GM23338 (cell line): Measurements from ENCODE around the gene AURKB. TPM values are rescaled to one million over a fixed set of nuclear protein-coding genes. Genes with fewer than 3 reads are reported as not detected.
"Not testable (repeated sequence)": the region's sequence is repeated elsewhere in the genome, so short reads cannot be mapped to it uniquely, and the experiment has no call there.

Experiments
- ATAC-seq: fragments of 200-7000 bp; cut with Tn5 transposase; 3 replicates; pipeline ENCODE4 v1.9.1; 2020
- DNase-seq: peaks from one replicate; pipeline ENCODE4 v3.0.0-alpha.2; 2015; ENCODE audit warnings: low spot score
- H2AFZ ChIP-seq: fragments of 200-600 bp; sonication (generic); 2 replicates; pipeline ENCODE4 v1.8.0; 2016; ENCODE audit warnings: antibody characterized with exemption, mild to moderate bottlenecking, moderate library complexity
- H3F3A ChIP-seq: fragments of 200-600 bp; sonication (generic); replicated peaks from 2 replicates; pipeline ENCODE4 v1.8.0; 2017; ENCODE audit warnings: antibody characterized with exemption, mixed run types, low read depth
- H3K27ac ChIP-seq: fragments of 200-600 bp; sonication (generic); 2 replicates; pipeline ENCODE4 v1.6.1; 2016; ENCODE audit warnings: low read depth
- H3K27me3 ChIP-seq: fragments of 200-600 bp; sonication (generic); 2 replicates; pipeline ENCODE4 v1.8.0; 2016; ENCODE audit warnings: mild to moderate bottlenecking, mixed run types, moderate library complexity; ENCODE audit not compliant: insufficient read depth
- H3K36me3 ChIP-seq: fragments of 200-600 bp; sonication (generic); 2 replicates; pipeline ENCODE4 v1.8.0; 2016; ENCODE audit warnings: mild to moderate bottlenecking; ENCODE audit not compliant: insufficient read depth
- H3K4me1 ChIP-seq: fragments of 200-600 bp; sonication (generic); 2 replicates; pipeline ENCODE4 v1.8.0; 2016; ENCODE audit warnings: mild to moderate bottlenecking, moderate library complexity; ENCODE audit not compliant: insufficient read depth
- H3K4me2 ChIP-seq: fragments of 200-600 bp; sonication (generic); 2 replicates; pipeline ENCODE4 v1.7.1; 2017; ENCODE audit warnings: mixed run types
- H3K4me3 ChIP-seq: fragments of 200-600 bp; sonication (generic); 2 replicates; pipeline ENCODE4 v1.6.1; 2016; ENCODE audit warnings: mixed run types
- H3K79me2 ChIP-seq: fragments of 200-600 bp; sonication (generic); replicated peaks from 2 replicates; pipeline ENCODE4 v1.8.0; 2017; ENCODE audit warnings: mild to moderate bottlenecking; ENCODE audit not compliant: insufficient read depth
- H3K9me2 ChIP-seq: fragments of 200-600 bp; sonication (generic); 2 replicates; pipeline ENCODE4 v1.8.0; 2017; ENCODE audit not compliant: insufficient read depth
- H4K20me1 ChIP-seq: fragments of 200-600 bp; sonication (generic); replicated peaks from 2 replicates; pipeline ENCODE4 v1.8.0; 2017; ENCODE audit warnings: mild to moderate bottlenecking; ENCODE audit not compliant: insufficient read depth
- H3K27ac Mint-ChIP-seq: 2 replicates; pipeline ENCODE4 v1.8.0; 2020; ENCODE audit warnings: inconsistent platforms, mild to moderate bottlenecking, moderate library complexity, mixed read lengths
- H3K27me3 Mint-ChIP-seq: 3 replicates; pipeline ENCODE4 v1.8.0; 2022; ENCODE audit warnings: low read depth, mild to moderate bottlenecking, moderate library complexity, mixed read lengths, inconsistent platforms; ENCODE audit not compliant: insufficient read depth, poor library complexity
- H3K36me3 Mint-ChIP-seq: 3 replicates; pipeline ENCODE4 v1.8.0; 2021; ENCODE audit warnings: low read depth, mild to moderate bottlenecking, inconsistent platforms, moderate library complexity, mixed read lengths
- H3K4me1 Mint-ChIP-seq: 3 replicates; pipeline ENCODE4 v1.8.0; 2020; ENCODE audit warnings: mild to moderate bottlenecking, inconsistent platforms, mixed read lengths
- H3K4me3 Mint-ChIP-seq: 3 replicates; pipeline ENCODE4 v1.8.0; 2021; ENCODE audit warnings: moderate library complexity, mild to moderate bottlenecking, inconsistent platforms, mixed read lengths
- H3K9me3 Mint-ChIP-seq: 3 replicates; pipeline ENCODE4 v1.8.0; 2020; ENCODE audit warnings: moderate library complexity, mild to moderate bottlenecking, inconsistent platforms, mixed read lengths
- CTCF ChIP-seq, 2 experiments: fragments of 200-600 bp in 1 of 2; sonication (generic) in 1 of 2; conservative IDR thresholded peaks; 2 replicates each; pipeline versions ENCODE4 v1.5.1 to v1.6.1; 2016 to 2017; ENCODE audit warnings: antibody characterized with exemption in 2 of 2, low read depth in 2 of 2, mild to moderate bottlenecking in 2 of 2, moderate library complexity in 1 of 2
- EZH2phosphoT487 ChIP-seq: fragments of 200-600 bp; sonication (generic); IDR thresholded peaks from one replicate; pipeline ENCODE4 v1.8.1; 2018; ENCODE audit warnings: antibody characterized with exemption; ENCODE audit not compliant: unreplicated experiment
- JUNB ChIP-seq: IDR thresholded peaks from one replicate; pipeline ENCODE4 v1.6.1; 2016; ENCODE audit warnings: antibody characterized with exemption; ENCODE audit not compliant: unreplicated experiment
- NANOG ChIP-seq: IDR thresholded peaks from 2 replicates; pipeline ENCODE4 v1.6.1; 2016; ENCODE audit warnings: antibody characterized with exemption, borderline replicate concordance
- POLR2AphosphoS5 ChIP-seq: IDR thresholded peaks from 2 replicates; pipeline ENCODE4 v1.6.1; 2016; ENCODE audit warnings: antibody characterized with exemption, low read depth
- REST ChIP-seq: IDR thresholded peaks from one replicate; pipeline ENCODE4 v1.6.1; 2018; ENCODE audit warnings: antibody characterized with exemption; ENCODE audit not compliant: unreplicated experiment
- ZNF331 ChIP-seq: fragments of 250-450 bp; sonication (Bioruptor Pico); IDR thresholded peaks from 2 replicates; pipeline ENCODE4 v1.5.0; 2020; ENCODE audit warnings: low read depth, mild to moderate bottlenecking, moderate library complexity
- polyA plus RNA-seq: library from polyadenylated mRNA; unstranded; fragments of >200 nt; fragmentation: Nextera tagmentation; extraction: Ambion mirVana; gene quantifications from 2 replicates; pipeline ENCODE4 v1.2.1, GENCODE V29; 2016
- total RNA-seq: library from RNA; depleted of rRNA; stranded (reverse); fragments of >200 nt; shearing (Covaris generic); gene quantifications from 2 replicates; pipeline ENCODE4 v1.2.3, GENCODE V29; 2014
- TF ChIP-seq, protein P1 (sequence below): IDR thresholded peaks from 2 replicates; pipeline ENCODE4 v1.6.1; 2016; ENCODE audit warnings: antibody characterized with exemption

The AURKB gene
- total and polyA plus RNA-seq, 2 experiments from 2014 or later, result 135 to 212 TPM

GRCh38 chr17:8253801-8254200, 43.4 kb upstream of the AURKB start:
- no peak overlapping the region for H3K4me3 Mint-ChIP-seq
- H3K4me3 ChIP-seq, result no peak overlapping the region
- TF ChIP-seq NANOG (no peak), POLR2AphosphoS5 (no peak), JUNB (no peak), EZH2phosphoT487 (no peak), ZNF331 (CRISPR knock-in tag) (no peak), REST (no peak), CTCF (conservative IDR thresholded peaks at IDR 0.05; ENCODE audit: low read depth in 2 of 2) (peak; percentile 23 to 37; a peak in 3 of 4 replicates)
- TF ChIP-seq, protein P1, sequence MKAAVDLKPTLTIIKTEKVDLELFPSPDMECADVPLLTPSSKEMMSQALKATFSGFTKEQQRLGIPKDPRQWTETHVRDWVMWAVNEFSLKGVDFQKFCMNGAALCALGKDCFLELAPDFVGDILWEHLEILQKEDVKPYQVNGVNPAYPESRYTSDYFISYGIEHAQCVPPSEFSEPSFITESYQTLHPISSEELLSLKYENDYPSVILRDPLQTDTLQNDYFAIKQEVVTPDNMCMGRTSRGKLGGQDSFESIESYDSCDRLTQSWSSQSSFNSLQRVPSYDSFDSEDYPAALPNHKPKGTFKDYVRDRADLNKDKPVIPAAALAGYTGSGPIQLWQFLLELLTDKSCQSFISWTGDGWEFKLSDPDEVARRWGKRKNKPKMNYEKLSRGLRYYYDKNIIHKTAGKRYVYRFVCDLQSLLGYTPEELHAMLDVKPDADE, result no peak
- no peak for DNase-seq
- H3K9me2 ChIP-seq, result no peaks in the 10 kb centered on the region
- H2AFZ ChIP-seq, result no peak overlapping the region
- peaks cover 10% of the 10 kb centered on the region; the same call in 1 of the 2 replicates for H3K4me1 ChIP-seq
- H3K27me3 ChIP-seq, result no peaks in the 10 kb centered on the region
- no peak overlapping the region for H3K27ac ChIP-seq
- ATAC-seq, result no peak
- H3K36me3 Mint-ChIP-seq, result peaks cover 57% of the 10 kb centered on the region
- H3K27me3 Mint-ChIP-seq, result peaks cover 11% of the 10 kb centered on the region
- H3K27ac Mint-ChIP-seq, result no peak overlapping the region
- H3K4me2 ChIP-seq, result no peak overlapping the region
- no peaks in the 10 kb centered on the region; the same call in 1 of the 2 replicates for H3F3A ChIP-seq
- peaks cover 46% of the 10 kb centered on the region for H3K79me2 ChIP-seq
- peaks cover 9% of the 10 kb centered on the region for H3K4me1 Mint-ChIP-seq
- H3K36me3 ChIP-seq, result peaks cover 43% of the 10 kb centered on the region
- H3K9me3 Mint-ChIP-seq, result 0 out of 3 replicates have a peak, but pooled peaks cover under 1% of the 10 kb centered on the region
- peaks cover 26% of the 10 kb centered on the region for H4K20me1 ChIP-seq

DNA sequence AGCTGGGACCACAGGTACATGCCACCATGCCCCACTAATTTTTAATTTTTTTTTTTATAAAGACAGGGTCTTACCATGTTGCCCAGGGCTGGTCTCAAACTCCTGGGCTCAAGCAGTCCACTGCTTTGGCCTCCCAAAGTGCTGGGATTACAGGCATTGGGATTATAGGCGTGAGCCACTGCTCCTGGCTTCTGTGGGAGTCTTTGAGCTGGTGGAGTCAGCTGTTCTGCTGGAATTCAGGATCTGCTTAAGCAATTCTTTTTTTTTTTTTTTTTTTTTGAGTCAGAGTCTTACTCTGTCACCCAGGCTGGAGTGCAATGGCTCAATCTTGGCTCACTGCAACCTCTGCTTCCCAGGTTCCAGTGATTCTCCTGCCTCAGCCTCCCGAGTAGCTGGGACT, 41.0 kb upstream of the AURKB start:
- H4K20me1 ChIP-seq, result peaks cover 20% of the 10 kb centered on the region
- H3F3A ChIP-seq, H3K9me2 ChIP-seq, H3K27ac Mint-ChIP-seq, H2AFZ ChIP-seq, H3K27ac ChIP-seq, H3K27me3 ChIP-seq, H3K4me2 ChIP-seq, H3K4me3 ChIP-seq, DNase-seq, H3K4me3 Mint-ChIP-seq, H3K9me3 Mint-ChIP-seq, ATAC-seq, H3K4me1 Mint-ChIP-seq: not testable (repeated sequence)
- peaks cover 53% of the 10 kb centered on the region for H3K79me2 ChIP-seq
- H3K36me3 Mint-ChIP-seq, result peaks cover 34% of the 10 kb centered on the region
- H3K36me3 ChIP-seq, result peaks cover 22% of the 10 kb centered on the region
- H3K4me1 ChIP-seq, result peaks cover 10% of the 10 kb centered on the region; the same call in 1 of the 2 replicates
- H3K27me3 Mint-ChIP-seq, result peaks cover 18% of the 10 kb centered on the region
